COR-L47 (cell line): ENCODE measurements around the gene TRPM3.

Source experiments
- DNase-seq: peaks from one replicate; lab custom pipeline; 2025; lab: John Stamatoyannopoulos, UW

TRPM3 gene

GRCh38 chr9:71097671-71098070 lies 23.8 kb downstream of the TRPM3 start:
- DNase-seq, result no peak

GRCh38 chr9:71096421-71097108 lies 24.9 kb downstream of the TRPM3 start:
- no peak for DNase-seq

- no peak for DNase-seq
Observed at GRCh38 chr9:71094708-71095251, 26.6 kb downstream of the TRPM3 start.

DNA sequence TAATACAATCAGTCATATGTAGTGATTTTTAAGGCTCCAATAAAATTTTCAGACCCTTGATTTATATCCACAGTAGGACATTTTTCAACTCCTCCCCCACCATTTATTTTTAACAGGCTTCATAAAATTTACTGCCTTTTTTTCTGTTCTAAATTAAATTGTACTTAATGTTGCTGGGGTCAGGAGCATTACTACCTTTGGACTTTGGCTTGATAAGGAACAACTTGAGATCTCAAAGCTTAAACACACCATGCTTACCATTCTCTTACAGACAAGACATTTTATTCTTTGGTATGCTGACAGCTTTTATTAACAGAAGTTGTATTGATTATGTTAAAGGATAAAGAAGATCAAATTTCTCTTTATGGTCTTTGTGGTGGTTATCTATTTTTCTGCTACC lies 30.5 kb downstream of the TRPM3 start:
- DNase-seq, result no peak

DNA sequence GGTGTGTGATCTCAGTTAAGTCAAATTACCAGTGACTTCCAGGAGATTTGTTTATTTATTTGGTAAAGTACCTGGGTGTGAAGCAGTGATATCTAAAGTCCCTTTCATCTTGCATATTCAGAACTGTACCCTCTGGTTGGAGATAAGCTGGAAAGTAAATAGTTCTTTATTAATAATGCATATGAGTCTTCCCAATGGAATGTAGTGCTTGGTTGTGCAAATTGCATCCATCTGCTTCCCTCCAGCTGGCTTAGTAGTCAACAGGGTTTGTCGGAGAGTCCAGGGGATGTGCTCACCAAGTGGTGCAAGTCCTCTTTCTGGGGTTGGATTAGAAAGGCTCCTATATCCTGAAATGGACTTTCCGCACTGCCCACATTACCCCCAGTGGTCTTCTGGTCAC lies 42.0 kb downstream of the TRPM3 start:
- no peak for DNase-seq

GRCh38 chr9:71076096-71076495 lies 45.3 kb downstream of the TRPM3 start:
- no peak for DNase-seq

GRCh38 chr9:71073494-71073893 lies 47.9 kb downstream of the TRPM3 start:
- no peak for DNase-seq

DNA sequence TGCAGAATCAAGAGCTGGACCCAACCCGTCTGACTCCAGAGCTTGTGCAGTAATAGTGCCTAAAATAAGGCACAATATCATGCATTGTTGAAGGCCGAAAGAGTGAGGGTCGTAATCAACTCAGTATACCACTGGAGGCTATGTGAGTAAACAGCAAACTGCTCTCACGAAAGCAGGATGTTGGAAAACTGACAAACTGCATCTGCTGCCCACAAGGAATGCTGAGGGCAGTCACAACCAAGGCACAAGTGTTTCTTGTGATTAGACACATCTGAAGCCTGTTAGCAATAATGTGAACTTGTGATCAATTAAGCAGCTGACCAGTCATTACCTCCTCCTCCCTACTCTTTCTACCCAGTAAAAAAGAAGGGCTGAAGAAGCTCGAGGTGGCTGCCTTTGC lies 48.8 kb downstream of the TRPM3 start:
- DNase-seq, result no peak

GRCh38 chr9:71071633-71072032 lies 49.8 kb downstream of the TRPM3 start:
- no peak for DNase-seq

- no peak for DNase-seq
Observed at GRCh38 chr9:71058660-71059059, 62.8 kb downstream of the TRPM3 start.

GRCh38 chr9:71052287-71052686 lies 69.1 kb downstream of the TRPM3 start:
- no peak for DNase-seq

- DNase-seq, result no peak
Observed at GRCh38 chr9:71048280-71048679, 73.1 kb downstream of the TRPM3 start.

- no peak for DNase-seq
Observed at GRCh38 chr9:71042448-71042990, 78.9 kb downstream of the TRPM3 start.

DNA sequence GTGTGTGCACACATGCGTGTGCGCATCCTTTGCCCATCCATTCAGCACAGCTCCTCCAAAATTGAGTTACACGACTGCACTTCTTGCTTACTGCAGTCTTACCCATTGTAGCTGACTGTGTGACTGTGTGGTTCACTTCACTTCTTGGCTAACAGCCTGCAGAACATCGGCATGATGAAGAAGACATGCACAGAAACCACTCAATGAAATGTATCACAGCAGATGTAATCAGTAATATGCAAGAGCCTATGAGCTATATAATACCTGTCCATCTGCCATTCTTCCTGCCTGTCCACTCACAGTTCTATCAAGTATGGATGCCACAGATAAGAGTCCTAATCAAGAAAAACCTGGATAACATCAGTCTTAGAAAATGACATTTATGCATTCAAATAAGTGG lies 83.9 kb downstream of the TRPM3 start:
- no peak for DNase-seq

GRCh38 chr9:71036501-71036900 lies 84.9 kb downstream of the TRPM3 start:
- DNase-seq, result peak; percentile 83

DNA sequence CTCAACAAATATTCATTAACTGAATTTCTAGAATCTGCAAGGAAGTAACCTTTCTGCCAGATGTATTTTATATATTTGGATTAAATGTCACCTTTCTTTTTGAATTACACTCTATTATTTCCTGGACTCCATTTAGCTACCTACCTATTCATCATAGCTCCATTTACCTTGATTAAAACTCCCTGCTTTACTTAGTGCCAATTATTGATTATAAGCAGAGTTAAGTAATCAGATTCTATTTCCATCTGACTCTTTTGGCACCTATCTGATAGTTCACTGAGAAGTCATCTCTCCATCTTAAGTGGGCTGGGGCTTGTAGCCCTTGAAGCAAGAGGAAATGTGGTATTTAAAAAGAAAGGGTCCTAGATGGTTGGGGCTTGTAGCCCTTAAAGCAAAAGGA lies 88.6 kb downstream of the TRPM3 start:
- DNase-seq, result no peak

- no peak for DNase-seq
Observed at GRCh38 chr9:71025728-71026127, 95.7 kb downstream of the TRPM3 start.

DNA sequence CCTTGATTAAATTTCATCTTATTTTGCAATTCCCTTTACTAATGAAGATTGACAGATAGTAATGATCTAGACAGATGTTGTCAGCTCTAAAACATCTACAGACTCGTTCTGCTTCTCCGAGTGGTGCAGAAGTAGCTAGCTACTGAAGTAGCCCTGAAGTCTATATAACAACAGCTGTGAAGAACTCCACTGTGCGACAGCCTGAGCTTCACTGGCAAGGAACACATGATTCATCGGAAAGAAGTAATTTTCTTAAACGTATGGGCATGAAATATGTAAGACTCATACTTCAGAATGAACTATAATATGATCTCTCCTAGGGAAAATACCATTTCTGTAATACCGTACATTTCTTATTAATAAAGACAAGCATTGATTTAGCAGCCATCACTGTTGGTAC lies 96.2 kb downstream of the TRPM3 start:
- DNase-seq, result no peak

DNA sequence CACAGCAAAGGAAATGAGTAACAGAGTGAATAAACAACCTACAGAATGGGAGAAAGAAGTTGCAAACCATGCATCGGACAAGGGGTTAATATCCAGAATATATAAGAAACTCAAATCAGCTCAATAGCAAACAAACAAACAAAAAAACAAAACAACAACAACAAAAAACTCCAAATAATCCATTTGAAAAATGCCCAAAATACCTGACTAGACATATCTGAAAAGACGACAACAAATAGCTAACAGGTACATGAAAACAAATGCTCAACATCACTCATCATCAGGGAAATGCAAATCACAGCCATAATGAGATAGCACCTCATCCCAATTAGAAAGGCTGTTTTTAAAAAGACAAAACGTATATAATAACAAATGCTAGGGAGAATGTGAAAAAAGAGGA lies 111.2 kb downstream of the TRPM3 start:
- no peak for DNase-seq

DNA sequence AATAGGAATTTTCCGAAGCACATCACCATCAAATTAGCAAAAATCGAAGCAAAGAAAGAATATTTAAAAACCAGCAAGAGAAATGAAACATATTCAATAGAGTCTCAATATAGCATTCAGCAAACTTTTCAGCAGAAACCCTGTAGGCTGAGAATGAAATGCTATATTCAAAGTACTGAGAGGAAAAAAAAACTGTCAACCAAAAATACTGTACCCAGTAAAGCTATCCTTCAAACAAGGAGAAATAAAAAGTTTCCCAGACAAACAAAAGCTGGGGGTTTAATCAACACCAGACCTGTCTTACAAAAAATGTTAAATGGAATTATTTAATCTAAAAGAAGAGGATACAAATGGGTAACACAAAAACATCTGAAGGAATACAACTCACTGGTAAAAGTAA lies 116.0 kb downstream of the TRPM3 start:
- no peak for DNase-seq

GRCh38 chr9:71004196-71004595 lies 117.2 kb downstream of the TRPM3 start:
- DNase-seq, result no peak

GRCh38 chr9:71003346-71003745 lies 118.1 kb downstream of the TRPM3 start:
- peak; percentile 16 for DNase-seq

- DNase-seq, result peak; percentile 62
Observed at GRCh38 chr9:71001780-71002386, 119.5 kb downstream of the TRPM3 start.

DNA sequence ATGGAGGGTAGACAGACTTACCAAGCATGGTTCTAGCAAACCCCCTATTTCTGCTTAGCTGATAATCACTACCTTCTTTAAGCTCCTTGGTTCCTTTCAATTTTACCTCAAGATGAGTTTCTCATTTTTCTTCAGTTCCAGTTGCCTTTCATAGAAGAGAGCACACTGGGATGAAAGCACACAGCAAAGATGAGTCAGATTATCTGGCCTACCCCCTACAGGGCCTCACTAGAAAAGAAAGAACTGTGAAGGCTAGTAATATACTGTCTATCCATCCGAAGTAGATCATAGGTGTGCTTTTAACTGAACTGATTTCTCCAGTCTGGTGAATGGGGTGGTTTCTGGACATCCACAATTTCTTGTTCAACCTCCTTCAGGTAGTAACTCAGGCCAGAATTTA lies 122.5 kb downstream of the TRPM3 start:
- no peak for DNase-seq
